AG10803 (cell line): ENCODE measurements around the gene FBXO10.
"Not testable (repeated sequence)": the region's sequence is repeated elsewhere in the genome, so short reads cannot be mapped to it uniquely, and the experiment has no call there.

Source experiments
- DNase-seq: peaks from one replicate; pipeline ENCODE4 v3.0.0; 2010; ENCODE audit warnings: low read depth
- H3K4me3 ChIP-seq: 2 replicates; pipeline ENCODE4 v1.5.1; 2011; ENCODE audit warnings: mild to moderate bottlenecking, low read length, control low read depth
- CTCF ChIP-seq: conservative IDR thresholded peaks from 2 replicates; pipeline ENCODE4 v1.5.1; 2011; ENCODE audit warnings: mild to moderate bottlenecking, low read length, control low read depth, inconsistent platforms

FBXO10 gene

GRCh38 chr9:37611014-37611413 is 34.8 kb upstream of the FBXO10 start:
- TF ChIP-seq CTCF, result no peak
- H3K4me3 ChIP-seq, result no peak overlapping the region
- DNase-seq, result no peak

GRCh38 chr9:37609735-37610397 is 33.7 kb upstream of the FBXO10 start:
- H3K4me3 ChIP-seq, result no peak overlapping the region
- TF ChIP-seq CTCF, result no peak
- no peak for DNase-seq

GRCh38 chr9:37608250-37608649 is 32.1 kb upstream of the FBXO10 start:
- DNase-seq, result no peak
- TF ChIP-seq CTCF, result no peak
- no peak overlapping the region for H3K4me3 ChIP-seq

- DNase-seq, result no peak
- no peak for TF ChIP-seq CTCF
- no peak overlapping the region for H3K4me3 ChIP-seq
Measured at GRCh38 chr9:37604296-37604695, 28.1 kb upstream of the FBXO10 start.

GRCh38 chr9:37602817-37603216 is 26.6 kb upstream of the FBXO10 start:
- H3K4me3 ChIP-seq, result no peak overlapping the region
- no peak for TF ChIP-seq CTCF
- no peak for DNase-seq

- not testable (repeated sequence) for H3K4me3 ChIP-seq, DNase-seq
Measured at GRCh38 chr9:37602061-37602460, 25.9 kb upstream of the FBXO10 start.

GRCh38 chr9:37596504-37596903 is 20.3 kb upstream of the FBXO10 start:
- H3K4me3 ChIP-seq, result no peak overlapping the region
- DNase-seq, result no peak
- no peak for TF ChIP-seq CTCF
